ENCODE results near the gene SC5D.

DNA sequence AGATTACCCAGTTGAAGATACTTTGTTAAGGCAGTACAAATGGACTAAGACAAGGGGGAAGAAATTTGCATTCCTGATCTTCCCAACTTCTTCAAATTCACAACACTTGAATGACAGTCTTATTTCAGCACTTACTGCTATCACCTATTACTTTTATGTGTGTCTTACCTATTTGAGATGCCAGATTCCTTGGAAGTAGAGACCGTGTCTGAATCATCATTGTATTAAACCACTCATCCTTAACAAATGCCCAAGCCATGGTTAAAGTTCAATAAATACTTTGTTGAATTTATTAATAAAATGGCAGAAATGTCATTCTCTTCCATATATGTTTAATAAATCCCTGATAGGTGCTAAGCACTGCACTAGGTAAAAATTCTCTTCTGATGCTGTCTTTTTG, 18.3 kb downstream of the SC5D start:
- TF ChIP-seq POLR2A (IDR thresholded peaks at IDR 0.05) = no peak
- TF ChIP-seq, protein P1, sequence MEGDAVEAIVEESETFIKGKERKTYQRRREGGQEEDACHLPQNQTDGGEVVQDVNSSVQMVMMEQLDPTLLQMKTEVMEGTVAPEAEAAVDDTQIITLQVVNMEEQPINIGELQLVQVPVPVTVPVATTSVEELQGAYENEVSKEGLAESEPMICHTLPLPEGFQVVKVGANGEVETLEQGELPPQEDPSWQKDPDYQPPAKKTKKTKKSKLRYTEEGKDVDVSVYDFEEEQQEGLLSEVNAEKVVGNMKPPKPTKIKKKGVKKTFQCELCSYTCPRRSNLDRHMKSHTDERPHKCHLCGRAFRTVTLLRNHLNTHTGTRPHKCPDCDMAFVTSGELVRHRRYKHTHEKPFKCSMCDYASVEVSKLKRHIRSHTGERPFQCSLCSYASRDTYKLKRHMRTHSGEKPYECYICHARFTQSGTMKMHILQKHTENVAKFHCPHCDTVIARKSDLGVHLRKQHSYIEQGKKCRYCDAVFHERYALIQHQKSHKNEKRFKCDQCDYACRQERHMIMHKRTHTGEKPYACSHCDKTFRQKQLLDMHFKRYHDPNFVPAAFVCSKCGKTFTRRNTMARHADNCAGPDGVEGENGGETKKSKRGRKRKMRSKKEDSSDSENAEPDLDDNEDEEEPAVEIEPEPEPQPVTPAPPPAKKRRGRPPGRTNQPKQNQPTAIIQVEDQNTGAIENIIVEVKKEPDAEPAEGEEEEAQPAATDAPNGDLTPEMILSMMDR (IDR thresholded peaks at IDR 0.05) = no peak
- TF ChIP-seq POLR2AphosphoS5 (IDR thresholded peaks at IDR 0.05) = no peak
- no peak for TF ChIP-seq EP300 (IDR thresholded peaks at IDR 0.05; ENCODE audit: low read depth)

All from transverse colon (tissue), 4 donors.